Cardiac fibroblast (primary cell): ENCODE results near the gene ZNF101.
"Not testable (repeated sequence)": the region's sequence is repeated elsewhere in the genome, so short reads cannot be mapped to it uniquely, and the experiment has no call there.

Experiments used
- DNase-seq, 2 donors: peaks; one replicate each; pipeline versions ENCODE4 v3.0.0 to v3.0.0-alpha.2; 2010; ENCODE audit warnings: low read depth in 2 of 2
- H3K4me3 ChIP-seq, 2 donors: replicated peaks in 1 of 2; 1 replicate in 1 of 2; 2 replicates in 1 of 2; pipeline ENCODE4 v1.5.1; 2011; ENCODE audit warnings: low read depth in 2 of 2, low read length in 2 of 2, mild to moderate bottlenecking in 2 of 2, moderate library complexity in 1 of 2
- CTCF ChIP-seq: IDR thresholded peaks from one replicate; pipeline ENCODE4 v1.5.1; 2011; ENCODE audit warnings: low read depth, mild to moderate bottlenecking, low read length, inconsistent platforms

Gene ZNF101

DNA sequence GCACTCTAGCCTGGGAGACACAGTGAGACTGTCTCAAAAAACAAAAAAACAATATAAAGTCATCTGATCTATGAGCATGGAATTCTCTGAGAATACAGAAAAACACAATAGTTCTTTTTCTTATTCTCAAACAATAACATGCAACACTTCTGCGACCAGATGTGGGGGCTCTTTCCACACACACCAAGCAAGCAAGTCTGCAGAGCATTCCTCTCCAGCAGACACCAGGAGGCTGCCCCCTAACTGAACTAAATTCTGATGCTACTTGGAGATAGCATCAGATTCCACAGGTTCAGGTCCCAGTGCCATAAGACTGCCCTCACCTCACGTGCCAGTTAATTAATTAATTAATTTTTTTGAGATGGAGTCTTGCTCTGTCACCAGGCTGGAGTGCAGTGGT, 27.7 kb downstream of the ZNF101 start:
- H3K4me3 ChIP-seq: no peak overlapping the region
- DNase-seq: no peak
- TF ChIP-seq CTCF: no peak

GRCh38 chr19:19697589-19697988, 28.9 kb downstream of the ZNF101 start:
- no peak for TF ChIP-seq CTCF
- no peak for DNase-seq
- H3K4me3 ChIP-seq: no peak overlapping the region

- not testable (repeated sequence) for H3K4me3 ChIP-seq, DNase-seq
These were observed 31.9 kb downstream of the ZNF101 start for GRCh38 chr19:19700493-19700892.

DNA sequence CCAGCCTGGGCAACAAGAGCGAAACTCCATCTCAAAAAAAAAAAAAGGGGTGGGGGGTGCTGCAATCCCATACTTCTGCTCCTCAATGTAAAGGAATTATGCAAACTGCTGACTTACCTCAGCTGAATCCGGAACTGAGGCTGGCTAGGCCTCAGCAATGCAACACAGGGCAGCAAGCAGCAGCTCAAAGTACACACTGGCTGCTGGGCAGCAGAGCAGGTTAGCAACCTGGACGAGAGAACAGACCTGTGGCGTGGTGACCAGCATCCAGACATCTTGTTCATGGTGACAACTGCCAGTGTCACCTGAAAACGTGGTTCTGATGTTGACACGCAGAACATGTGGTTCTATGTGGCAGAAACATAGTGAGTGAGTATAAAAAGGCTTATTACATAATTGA, 36.2 kb downstream of the ZNF101 start:
- DNase-seq: no peak
- no peak for TF ChIP-seq CTCF
- no peak overlapping the region for H3K4me3 ChIP-seq

DNA sequence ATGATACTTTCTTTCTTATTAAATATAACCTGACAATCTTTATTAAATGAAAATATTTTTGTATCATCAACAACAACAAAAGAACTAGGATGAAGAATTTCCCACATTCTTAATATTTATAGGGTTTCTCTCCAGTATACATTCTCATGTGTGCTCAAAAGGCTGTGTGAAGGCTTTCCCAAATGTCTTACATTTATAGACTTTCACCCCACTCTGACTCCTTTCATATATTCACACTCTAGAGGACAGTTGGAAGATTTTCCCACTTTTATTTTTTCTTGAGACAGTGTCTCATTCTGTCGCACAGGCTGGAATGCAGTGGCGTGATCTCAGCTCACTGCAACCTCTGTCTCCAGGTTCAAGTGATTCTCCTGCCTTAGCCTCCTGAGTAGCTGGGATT, 41.9 kb downstream of the ZNF101 start:
- DNase-seq: no peak
- no peak overlapping the region for H3K4me3 ChIP-seq
- no peak for TF ChIP-seq CTCF

- no peak overlapping the region for H3K4me3 ChIP-seq
- DNase-seq: peak in 1 of 2 donors; percentile 13
- TF ChIP-seq CTCF: no peak
These were observed 42.8 kb downstream of the ZNF101 start for GRCh38 chr19:19711306-19711933.

DNA sequence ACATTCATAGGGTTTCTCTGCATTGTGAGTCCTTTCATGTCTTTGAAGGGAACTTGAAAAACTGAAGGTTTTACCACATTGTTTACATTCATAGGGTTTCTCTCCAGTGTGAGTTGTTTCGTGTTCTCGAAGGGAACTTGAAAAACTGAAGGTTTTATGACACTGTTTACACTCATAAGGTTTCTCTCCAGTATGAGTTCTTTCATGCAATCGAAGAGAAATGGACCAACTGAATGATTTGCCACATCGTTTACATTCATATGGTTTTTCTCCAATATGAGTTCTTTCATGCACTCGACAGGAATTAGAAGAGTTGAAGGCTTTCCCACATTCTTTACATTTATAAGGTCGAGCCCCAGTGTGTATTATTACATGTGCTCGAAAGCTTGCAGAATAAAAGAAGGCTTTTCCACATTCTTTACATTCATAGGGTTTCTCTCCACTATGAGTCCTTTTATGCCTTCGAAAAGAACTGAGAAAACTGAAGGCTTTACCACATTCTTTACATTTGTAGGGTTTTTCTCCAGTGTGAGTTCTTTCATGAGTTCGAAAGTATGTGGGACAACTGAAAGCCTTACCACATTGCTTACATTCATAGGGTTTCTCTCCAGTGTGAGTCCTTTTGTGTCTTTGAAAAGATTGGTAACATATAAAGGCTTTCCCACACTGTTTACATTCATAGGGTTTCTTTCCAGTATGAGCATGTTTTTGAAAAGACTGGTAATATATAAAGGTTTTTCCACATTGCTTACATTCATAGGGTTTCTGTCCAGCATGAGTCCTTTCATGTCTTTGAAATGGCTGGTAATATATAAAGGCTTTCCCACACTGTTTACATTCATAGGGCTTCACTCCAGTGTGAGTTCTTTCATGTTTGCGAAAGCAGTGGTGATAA, 43.5 kb downstream of the ZNF101 start:
- H3K4me3 ChIP-seq: no peak overlapping the region
- peak in 1 of 2 donors; percentile 9 for DNase-seq
- TF ChIP-seq CTCF: no peak
